HEK293T (cell line): ENCODE results near the gene EDA.

Source experiments
- BHLHE40 ChIP-seq: fragments of 450-650 bp; IDR thresholded peaks from 2 replicates; pipeline ENCODE4 v1.6.1; 2016; ENCODE audit warnings: mild to moderate bottlenecking, moderate library complexity, borderline replicate concordance
- CTBP1 ChIP-seq: fragments of 450-650 bp; IDR thresholded peaks from 2 replicates; pipeline ENCODE4 v1.6.1; 2016; ENCODE audit warnings: borderline replicate concordance
- ELF4 ChIP-seq: fragments of 450-650 bp; IDR thresholded peaks from 2 replicates; pipeline ENCODE4 v1.6.1; 2017; ENCODE audit warnings: antibody characterized with exemption
- FOXA1 ChIP-seq: fragments of 450-650 bp; IDR thresholded peaks from 2 replicates; pipeline ENCODE4 v1.6.1; 2016; ENCODE audit warnings: mild to moderate bottlenecking
- HDGF ChIP-seq: fragments of 450-650 bp; IDR thresholded peaks from 2 replicates; pipeline ENCODE4 v1.6.1; 2017; ENCODE audit warnings: antibody characterized with exemption, borderline replicate concordance
- L3MBTL2 ChIP-seq: fragments of 450-650 bp; conservative IDR thresholded peaks from 2 replicates; pipeline ENCODE4 v1.6.1; 2016; ENCODE audit warnings: mild to moderate bottlenecking
- ZNF384 ChIP-seq: fragments of 450-650 bp; IDR thresholded peaks from 2 replicates; pipeline ENCODE4 v1.6.1; 2016

DNA sequence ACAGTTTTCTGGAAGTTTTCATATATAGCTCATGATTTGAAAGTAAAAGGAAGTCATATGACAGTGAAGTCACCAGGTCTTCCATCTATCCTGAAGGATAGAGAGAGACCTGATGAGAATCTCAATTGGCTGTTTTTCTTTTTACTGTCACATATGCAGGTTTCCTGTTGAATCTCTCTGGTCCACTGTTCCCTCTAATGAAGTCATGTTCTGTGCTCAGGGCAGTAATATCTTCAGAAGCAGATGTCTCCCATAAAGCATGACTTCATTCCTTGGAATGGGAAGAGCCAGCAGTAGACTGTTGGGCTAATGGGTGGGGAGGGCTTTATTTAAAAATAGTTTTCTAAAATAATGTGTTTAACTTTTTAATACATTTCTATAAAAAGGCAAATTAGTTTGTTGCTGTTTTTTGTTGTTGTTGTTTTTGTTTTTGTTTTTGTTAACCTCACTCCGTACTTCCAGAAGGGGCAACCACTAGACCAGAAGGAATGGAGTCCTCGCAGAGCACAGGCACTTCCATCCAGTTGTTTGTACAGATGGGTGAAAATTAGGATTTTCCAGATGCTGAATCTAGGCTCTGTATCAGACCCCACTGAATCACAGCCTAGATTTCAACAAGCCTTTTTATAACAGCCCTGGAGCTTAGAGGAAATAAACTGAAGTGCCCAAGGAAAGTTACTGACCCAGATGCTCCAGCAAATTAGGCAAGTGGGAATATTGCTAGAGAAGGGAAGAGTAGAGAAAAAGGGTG lies 379.6 kb downstream of the EDA start:
- TF ChIP-seq ELF4 (no peak), CTBP1 (no peak), L3MBTL2 (no peak), ZNF384 (no peak), FOXA1 (no peak), HDGF (no peak), BHLHE40 (no peak)
